ENCODE results near the gene RAC3. TPM values are rescaled to one million over a fixed set of nuclear protein-coding genes. Genes with fewer than 3 reads are reported as not detected.

Gene RAC3
- total RNA-seq, 1 donor from 2014 or later: 18.4 TPM

DNA sequence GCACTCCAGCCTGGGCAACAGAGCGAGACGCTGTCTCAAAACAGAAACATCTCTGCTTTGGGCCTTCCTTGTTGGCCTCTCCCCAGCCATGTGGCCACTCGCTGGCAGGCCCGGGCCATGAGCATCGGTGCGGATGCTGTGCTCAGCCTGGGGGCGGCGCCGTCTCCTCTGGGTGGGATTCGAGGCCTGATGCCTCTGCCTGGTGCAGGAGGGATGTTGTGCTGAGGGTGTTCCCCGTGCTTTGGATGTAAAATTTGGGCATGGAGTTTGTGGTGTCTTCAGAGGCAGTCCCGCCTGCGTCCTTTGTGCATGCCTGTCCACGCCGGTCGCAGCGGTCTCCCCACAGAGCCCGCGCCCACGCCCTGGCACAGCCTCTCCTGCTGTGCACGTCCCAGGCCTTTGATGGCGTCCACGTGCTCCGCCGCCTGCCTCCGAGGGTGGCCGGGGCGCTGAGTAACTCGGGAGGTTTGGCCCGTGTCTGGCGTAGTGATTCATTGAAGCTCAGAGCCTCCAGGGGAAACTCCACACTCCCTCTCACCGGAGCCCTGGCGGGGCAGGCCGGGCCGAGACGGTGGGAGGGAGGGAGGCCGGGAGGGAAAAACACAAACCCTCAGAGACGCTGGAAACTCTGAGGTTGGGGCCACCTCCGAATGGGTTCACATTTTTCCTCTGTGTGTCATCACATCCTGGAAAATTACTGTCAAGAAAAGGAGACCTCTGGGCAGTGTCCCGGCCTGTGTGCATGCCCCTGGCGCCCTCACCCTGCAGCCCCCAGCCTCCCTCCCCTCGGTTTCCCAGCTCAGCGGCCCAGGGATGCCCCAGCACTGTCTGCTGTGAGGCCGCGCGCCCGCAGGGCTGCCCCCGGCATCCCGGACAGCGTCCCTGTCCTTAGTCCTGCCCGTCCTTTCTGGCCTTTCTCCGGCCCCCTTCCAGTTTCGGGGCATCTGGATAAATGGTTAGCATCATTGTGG lies 27.8 kb upstream of the RAC3 start:
- Mint-ChIP-seq H3K9me3 (no peaks in the 10 kb centered on the region), H3K27me3 (ENCODE audit: low read depth) (no peaks in the 10 kb centered on the region), H3K4me3 (ENCODE audit: low read depth) (no peak overlapping the region), H3K27ac (no peak overlapping the region), H3K4me1 (ENCODE audit: low read depth) (no peaks in the 10 kb centered on the region), H3K36me3 (ENCODE audit: low read depth) (no peaks in the 10 kb centered on the region)
- DNase-seq (ENCODE audit: low spot score): no peak
- intact Hi-C loops (cut with micrococcal nuclease): no loop called here

DNA sequence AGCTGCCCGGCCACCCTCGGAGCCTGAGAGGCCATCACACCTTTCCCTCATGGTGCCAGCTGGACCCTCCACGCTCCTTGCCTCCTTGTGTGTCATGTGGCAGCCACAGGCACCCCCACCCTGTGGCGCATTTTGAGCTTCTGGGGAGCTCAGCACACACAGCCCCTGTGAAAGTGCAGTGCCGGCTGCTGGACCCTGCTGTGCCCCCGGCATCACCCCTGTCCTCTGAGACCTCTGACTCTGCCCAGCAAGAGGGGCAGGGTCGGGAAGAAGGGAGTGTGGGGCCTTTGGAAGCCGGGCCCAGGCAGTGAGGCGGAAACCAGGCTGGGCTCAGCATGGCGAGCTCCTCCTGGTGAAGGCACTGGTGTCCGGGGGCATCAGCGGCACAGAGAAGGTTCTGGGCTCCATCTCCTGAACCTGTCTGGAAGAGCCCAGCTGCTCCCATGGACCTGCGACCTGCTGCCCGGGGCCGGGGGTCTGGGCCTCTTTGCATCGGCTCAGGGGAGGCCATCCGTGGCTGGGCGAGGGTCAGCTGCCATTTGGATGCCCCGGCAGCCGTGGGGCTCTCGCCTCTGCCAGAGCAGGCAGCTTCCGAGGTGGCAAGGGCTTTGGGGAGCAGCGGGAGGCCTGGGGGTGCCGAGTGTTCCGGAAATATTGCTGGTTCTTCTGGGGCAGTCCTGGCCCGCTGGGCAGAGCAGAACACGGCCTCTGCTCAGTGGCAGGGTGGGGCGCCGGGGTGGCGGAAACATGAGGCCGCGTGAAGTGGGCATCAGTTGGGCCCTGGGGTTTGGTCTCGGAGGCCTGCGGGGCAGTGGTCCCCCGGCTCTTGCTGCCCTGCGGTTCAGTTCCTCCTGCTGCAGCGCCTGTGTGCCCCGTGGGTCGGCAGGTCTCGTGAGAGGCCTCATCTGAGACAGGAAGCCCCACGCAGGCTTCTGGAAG lies 26.7 kb upstream of the RAC3 start:
- Mint-ChIP-seq H3K27ac (no peak overlapping the region), H3K4me3 (ENCODE audit: low read depth) (no peak overlapping the region), H3K27me3 (ENCODE audit: low read depth) (no peaks in the 10 kb centered on the region), H3K36me3 (ENCODE audit: low read depth) (no peaks in the 10 kb centered on the region), H3K9me3 (no peaks in the 10 kb centered on the region), H3K4me1 (ENCODE audit: low read depth) (no peaks in the 10 kb centered on the region)
- intact Hi-C loops (cut with micrococcal nuclease): no loop called here
- DNase-seq (ENCODE audit: low spot score): no peak

DNA sequence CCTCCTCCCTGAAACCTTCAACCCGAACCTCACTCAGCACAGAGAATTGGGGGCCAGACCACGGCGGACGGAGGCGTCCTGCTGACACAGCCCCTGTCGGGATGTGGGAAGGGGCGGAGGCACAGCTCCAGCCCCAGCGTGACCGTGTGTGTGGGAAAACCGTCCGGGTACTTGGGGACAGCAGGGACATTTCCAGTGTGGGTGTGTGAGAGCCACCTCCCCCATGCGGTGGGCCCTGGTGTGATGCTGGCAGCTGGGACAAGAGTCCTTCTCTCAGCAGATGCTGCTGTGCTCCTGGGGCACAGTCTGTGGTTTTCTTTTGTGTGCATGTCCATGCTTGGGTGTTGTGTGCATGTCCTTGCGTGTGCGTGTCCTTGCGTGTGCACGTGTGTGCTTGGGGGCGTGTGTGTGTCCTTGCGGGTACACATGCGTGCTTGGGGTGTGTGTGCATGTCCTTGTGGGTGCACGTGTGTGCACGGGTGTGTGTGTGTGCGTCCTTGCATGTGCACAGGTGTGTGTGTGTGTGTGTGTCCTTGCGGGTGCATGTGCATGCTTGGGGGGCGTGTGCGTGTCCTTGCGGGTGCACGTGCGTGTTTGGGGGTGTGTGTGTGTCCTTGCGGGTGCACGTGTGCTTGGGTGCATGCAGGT lies 25.7 kb upstream of the RAC3 start:
- DNase-seq (ENCODE audit: low spot score): no peak
- Mint-ChIP-seq H3K36me3 (ENCODE audit: low read depth) (no peaks in the 10 kb centered on the region), H3K4me1 (ENCODE audit: low read depth) (no peaks in the 10 kb centered on the region), H3K4me3 (ENCODE audit: low read depth) (no peak overlapping the region), H3K27me3 (ENCODE audit: low read depth) (no peaks in the 10 kb centered on the region), H3K27ac (no peak overlapping the region), H3K9me3 (no peaks in the 10 kb centered on the region)
- intact Hi-C loops (cut with micrococcal nuclease): no loop called here

DNA sequence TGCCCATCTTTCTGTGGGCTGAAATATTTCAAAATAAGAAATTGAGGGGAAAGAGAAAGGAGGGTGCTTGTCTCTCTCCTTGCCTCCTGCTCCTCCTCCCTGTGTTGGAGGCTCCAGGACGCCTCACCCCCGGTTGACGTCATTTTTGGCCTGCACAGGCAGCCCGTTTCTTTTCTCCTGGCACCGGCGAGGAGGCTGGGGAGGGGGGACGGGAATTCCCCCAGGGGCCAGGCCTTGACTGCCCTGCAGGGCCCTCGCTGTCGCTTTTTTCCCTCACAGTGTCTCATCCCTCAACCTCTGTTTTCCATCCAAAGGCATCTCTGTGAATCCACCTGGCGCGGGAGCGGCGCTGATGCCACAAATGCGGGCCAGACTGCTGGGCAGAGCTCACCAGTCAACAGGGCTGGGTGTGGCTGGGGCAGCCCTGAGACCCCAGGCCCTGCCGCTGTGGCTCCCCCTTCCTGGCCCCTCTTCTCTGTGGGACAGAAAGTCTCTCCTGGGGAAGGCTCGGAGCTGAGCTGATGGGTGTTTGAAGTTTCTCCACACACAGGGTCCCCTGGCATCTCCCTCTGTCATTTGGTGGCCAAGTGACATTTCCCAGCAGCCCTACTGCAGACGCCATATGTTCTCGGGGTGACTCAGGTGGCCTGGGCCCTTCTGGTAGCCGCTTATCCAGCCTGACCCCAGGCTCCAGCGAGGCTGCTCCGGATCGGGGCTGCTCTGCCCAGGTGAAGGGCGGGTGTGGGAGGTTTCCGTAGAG lies 24.8 kb upstream of the RAC3 start:
- no peak for DNase-seq (ENCODE audit: low spot score)
- H3K27me3 Mint-ChIP-seq (ENCODE audit: low read depth): no peaks in the 10 kb centered on the region
- H3K4me3 Mint-ChIP-seq (ENCODE audit: low read depth): no peak overlapping the region
- intact Hi-C loops (cut with micrococcal nuclease): no loop called here
- no peak overlapping the region for H3K27ac Mint-ChIP-seq
- H3K36me3 Mint-ChIP-seq (ENCODE audit: low read depth): no peaks in the 10 kb centered on the region
- H3K4me1 Mint-ChIP-seq (ENCODE audit: low read depth): no peaks in the 10 kb centered on the region
- H3K9me3 Mint-ChIP-seq: no peaks in the 10 kb centered on the region

DNA sequence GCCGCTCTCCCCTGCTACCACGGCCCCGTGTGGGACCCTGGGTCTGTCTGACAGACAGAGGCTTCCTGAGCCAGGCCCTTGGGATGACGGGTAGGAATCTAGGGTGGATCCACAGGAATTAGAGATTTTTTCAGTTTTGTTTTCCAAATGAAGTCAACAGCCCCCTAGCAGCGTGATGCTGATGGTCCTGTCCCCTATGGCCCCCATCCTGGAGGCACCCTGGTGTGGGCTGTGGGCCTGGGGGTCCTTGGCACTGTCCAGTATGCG lies 24.3 kb upstream of the RAC3 start:
- H3K4me1 Mint-ChIP-seq (ENCODE audit: low read depth): no peaks in the 10 kb centered on the region
- no peaks in the 10 kb centered on the region for H3K36me3 Mint-ChIP-seq (ENCODE audit: low read depth)
- no peaks in the 10 kb centered on the region for H3K9me3 Mint-ChIP-seq
- H3K27ac Mint-ChIP-seq: no peak overlapping the region
- no peak overlapping the region for H3K4me3 Mint-ChIP-seq (ENCODE audit: low read depth)
- no peaks in the 10 kb centered on the region for H3K27me3 Mint-ChIP-seq (ENCODE audit: low read depth)
- DNase-seq (ENCODE audit: low spot score): no peak
- intact Hi-C loops (cut with micrococcal nuclease): no loop called here

GRCh38 chr17:82007495-82008257 lies 23.8 kb upstream of the RAC3 start:
- H3K27ac Mint-ChIP-seq: no peak overlapping the region
- no peak for DNase-seq (ENCODE audit: low spot score)
- no peaks in the 10 kb centered on the region for H3K9me3 Mint-ChIP-seq
- no peak overlapping the region for H3K4me3 Mint-ChIP-seq (ENCODE audit: low read depth)
- no peaks in the 10 kb centered on the region for H3K4me1 Mint-ChIP-seq (ENCODE audit: low read depth)
- intact Hi-C loops (cut with micrococcal nuclease): no loop called here
- H3K27me3 Mint-ChIP-seq (ENCODE audit: low read depth): no peaks in the 10 kb centered on the region
- no peaks in the 10 kb centered on the region for H3K36me3 Mint-ChIP-seq (ENCODE audit: low read depth)

DNA sequence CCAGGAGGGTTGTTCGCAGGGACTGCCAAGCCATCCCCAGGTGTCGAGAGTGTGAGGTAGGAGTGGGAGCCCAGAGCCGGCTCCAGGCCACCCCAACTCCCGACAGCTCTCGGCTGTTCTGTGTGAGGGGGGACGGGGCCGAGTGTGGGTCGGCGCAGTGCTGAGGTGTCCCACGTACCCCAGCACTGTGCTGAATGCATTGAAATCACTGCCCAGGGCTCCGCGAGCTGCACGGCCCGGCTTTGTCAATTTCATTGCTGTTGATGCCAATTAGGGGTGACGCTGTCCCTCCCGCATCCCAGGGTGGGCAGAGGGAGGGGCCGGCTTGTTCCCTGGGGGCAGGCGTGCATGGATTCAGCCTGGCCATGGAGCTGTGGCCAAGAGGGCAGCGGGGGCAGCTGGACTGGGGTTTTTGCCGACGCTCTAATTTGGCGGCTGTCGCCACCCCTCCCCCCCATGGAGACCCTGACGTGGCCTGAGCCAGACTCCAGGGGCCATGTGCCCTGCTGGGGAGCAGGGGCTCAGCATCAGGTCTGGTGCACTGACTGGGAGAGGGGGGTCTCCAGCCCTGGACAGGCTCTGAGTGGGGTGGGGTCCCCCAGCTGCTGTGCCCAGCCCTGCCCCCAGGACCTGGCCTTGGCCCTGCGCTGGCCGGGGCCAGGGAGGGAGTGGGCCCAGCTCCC lies 23.1 kb upstream of the RAC3 start:
- no peak for DNase-seq (ENCODE audit: low spot score)
- no peak overlapping the region for H3K27ac Mint-ChIP-seq
- H3K4me3 Mint-ChIP-seq (ENCODE audit: low read depth): no peak overlapping the region
- H3K9me3 Mint-ChIP-seq: no peaks in the 10 kb centered on the region
- H3K36me3 Mint-ChIP-seq (ENCODE audit: low read depth): no peaks in the 10 kb centered on the region
- no peaks in the 10 kb centered on the region for H3K4me1 Mint-ChIP-seq (ENCODE audit: low read depth)
- intact Hi-C loops (cut with micrococcal nuclease): no loop called here
- no peaks in the 10 kb centered on the region for H3K27me3 Mint-ChIP-seq (ENCODE audit: low read depth)

GRCh38 chr17:82008941-82009405 lies 22.5 kb upstream of the RAC3 start:
- no peaks in the 10 kb centered on the region for H3K4me1 Mint-ChIP-seq (ENCODE audit: low read depth)
- no peak for DNase-seq (ENCODE audit: low spot score)
- no peak overlapping the region for H3K4me3 Mint-ChIP-seq (ENCODE audit: low read depth)
- H3K27ac Mint-ChIP-seq: no peak overlapping the region
- intact Hi-C loops (cut with micrococcal nuclease): no loop called here
- no peaks in the 10 kb centered on the region for H3K9me3 Mint-ChIP-seq
- no peaks in the 10 kb centered on the region for H3K36me3 Mint-ChIP-seq (ENCODE audit: low read depth)
- H3K27me3 Mint-ChIP-seq (ENCODE audit: low read depth): no peaks in the 10 kb centered on the region

GRCh38 chr17:82009413-82009812 lies 22.1 kb upstream of the RAC3 start:
- Mint-ChIP-seq H3K4me3 (ENCODE audit: low read depth) (no peak overlapping the region), H3K36me3 (ENCODE audit: low read depth) (no peaks in the 10 kb centered on the region), H3K27me3 (ENCODE audit: low read depth) (no peaks in the 10 kb centered on the region), H3K9me3 (no peaks in the 10 kb centered on the region), H3K4me1 (ENCODE audit: low read depth) (no peaks in the 10 kb centered on the region), H3K27ac (no peak overlapping the region)
- DNase-seq (ENCODE audit: low spot score): no peak
- intact Hi-C loops (cut with micrococcal nuclease): no loop called here

GRCh38 chr17:82010575-82011525 lies 20.6 kb upstream of the RAC3 start:
- H3K4me1 Mint-ChIP-seq (ENCODE audit: low read depth): no peaks in the 10 kb centered on the region
- DNase-seq (ENCODE audit: low spot score): no peak
- H3K27ac Mint-ChIP-seq: no peak overlapping the region
- H3K27me3 Mint-ChIP-seq (ENCODE audit: low read depth): no peaks in the 10 kb centered on the region
- intact Hi-C loops (cut with micrococcal nuclease): no loop called here
- H3K4me3 Mint-ChIP-seq (ENCODE audit: low read depth): no peak overlapping the region
- H3K9me3 Mint-ChIP-seq: no peaks in the 10 kb centered on the region
- H3K36me3 Mint-ChIP-seq (ENCODE audit: low read depth): no peaks in the 10 kb centered on the region

Data from activated T-helper 2 cell treated with anti-CD3 and anti-CD28 coated beads, Interferon-gamma antibody, Interleukin-2, Interleukin-4, amounts not matched to agents 10 μg/mL and 5 μg/mL and 100 μg/mL, durations not matched to agents 14 hours and 24 hours and 36 hours (primary cell).